Large intestine (tissue), 3 donors: ENCODE data around the gene C1orf141. TPM values are rescaled to one million over a fixed set of nuclear protein-coding genes. Genes with fewer than 3 reads are reported as not detected.
"Not testable (repeated sequence)": the region's sequence is repeated elsewhere in the genome, so short reads cannot be mapped to it uniquely, and the experiment has no call there.

ENCODE experiments used
- DNase-seq, 2 donors: peaks; one replicate each; pipeline versions ENCODE4 v3.0.0 to v3.0.0-alpha.2; 2013
- H3K27ac ChIP-seq: one replicate; pipeline ENCODE4 v1.5.1; 2013; ENCODE audit warnings: low read length
- H3K27me3 ChIP-seq: 2 replicates; pipeline ENCODE4 v1.6.1; 2013; ENCODE audit warnings: low read length; ENCODE audit not compliant: control insufficient read depth, insufficient read depth
- H3K36me3 ChIP-seq: 2 replicates; pipeline ENCODE4 v1.6.1; 2013; ENCODE audit warnings: low read length; ENCODE audit not compliant: control insufficient read depth, insufficient read depth
- H3K4me1 ChIP-seq: one replicate; pipeline ENCODE4 v1.6.1; 2013; ENCODE audit warnings: low read length; ENCODE audit not compliant: control insufficient read depth, insufficient read depth
- H3K4me3 ChIP-seq: one replicate; pipeline ENCODE4 v1.5.1; 2013; ENCODE audit warnings: low read length
- H3K9me3 ChIP-seq: one replicate; pipeline ENCODE4 v1.6.1; 2013; ENCODE audit warnings: mild to moderate bottlenecking, low read depth, low read length, moderate library complexity; ENCODE audit not compliant: control insufficient read depth
- WGBS: methylation state at CpG from one replicate; pipeline ENCODE4 v1.1.5; 2013; ENCODE audit warnings: low lambda C conversion rate; ENCODE audit not compliant: insufficient coverage; 5-methylcytosine and 5-hydroxymethylcytosine counted together
- polyA plus RNA-seq: library from polyadenylated mRNA; unstranded; fragments of 120-200 nt; gene quantifications from one replicate; pipeline ENCODE4 v1.2.1, GENCODE V29; 2013

Gene C1orf141
- polyA plus RNA-seq, 1 donor, result 0.22 TPM

GRCh38 chr1:67089685-67090208, 45.0 kb downstream of the C1orf141 start:
- Histone ChIP-seq H3K36me3 (no peaks in the 10 kb centered on the region), H3K4me1 (peaks cover 2% of the 10 kb centered on the region), H3K4me3 (no peak overlapping the region), H3K9me3 (no peaks in the 10 kb centered on the region), H3K27ac (no peak overlapping the region), H3K27me3 (no peaks in the 10 kb centered on the region)
- no CpG with 5 or more reads among the region's 1 CpG for WGBS
- no peak for DNase-seq

GRCh38 chr1:67088440-67088839, 46.3 kb downstream of the C1orf141 start:
- Histone ChIP-seq H3K9me3 (no peaks in the 10 kb centered on the region), H3K27ac (no peak overlapping the region), H3K36me3 (no peaks in the 10 kb centered on the region), H3K4me1 (no peaks in the 10 kb centered on the region), H3K4me3 (no peak overlapping the region), H3K27me3 (no peaks in the 10 kb centered on the region)
- DNase-seq, result no peak
- no CpG with 5 or more reads among the region's 1 CpG for WGBS

- H3K27ac ChIP-seq, result no peak overlapping the region
- DNase-seq, result no peak
- H3K4me3 ChIP-seq, result no peak overlapping the region
- no peaks in the 10 kb centered on the region for H3K36me3 ChIP-seq
- 50% methylated on average over 2 of the region's 2 CpGs for WGBS
- H3K27me3 ChIP-seq, result no peaks in the 10 kb centered on the region
- no peaks in the 10 kb centered on the region for H3K9me3 ChIP-seq
- no peaks in the 10 kb centered on the region for H3K4me1 ChIP-seq
Observed at GRCh38 chr1:67085326-67085725, 49.4 kb downstream of the C1orf141 start.

GRCh38 chr1:67084765-67085318, 49.9 kb downstream of the C1orf141 start:
- WGBS, result 78% methylated on average over 1 of the region's 9 CpGs
- Histone ChIP-seq H3K4me1 (no peaks in the 10 kb centered on the region), H3K27ac (no peak overlapping the region), H3K4me3 (no peak overlapping the region), H3K36me3 (no peaks in the 10 kb centered on the region), H3K27me3 (no peaks in the 10 kb centered on the region), H3K9me3 (no peaks in the 10 kb centered on the region)
- DNase-seq, result no peak

- Histone ChIP-seq H3K27ac (no peak overlapping the region), H3K4me3 (no peak overlapping the region), H3K36me3 (no peaks in the 10 kb centered on the region), H3K27me3 (no peaks in the 10 kb centered on the region), H3K9me3 (peaks cover under 1% of the 10 kb centered on the region), H3K4me1 (no peaks in the 10 kb centered on the region)
- 100% methylated on average over 2 of the region's 3 CpGs for WGBS
- no peak for DNase-seq
Observed at GRCh38 chr1:67078291-67078690, 56.5 kb downstream of the C1orf141 start.

GRCh38 chr1:67077593-67077992, 57.2 kb downstream of the C1orf141 start:
- DNase-seq, result no peak
- H3K4me1 ChIP-seq, result no peaks in the 10 kb centered on the region
- WGBS, result no CpG with 5 or more reads among the region's 1 CpG

GRCh38 chr1:67072749-67073148, 62.0 kb downstream of the C1orf141 start:
- no peak overlapping the region for H3K4me3 ChIP-seq
- DNase-seq, result no peak
- 100% methylated on average over 1 of the region's 1 CpG for WGBS
- H3K4me1 ChIP-seq, result no peaks in the 10 kb centered on the region
- peaks cover 6% of the 10 kb centered on the region for H3K9me3 ChIP-seq
- H3K27me3 ChIP-seq, result no peaks in the 10 kb centered on the region
- no peak overlapping the region for H3K27ac ChIP-seq
- H3K36me3 ChIP-seq, result no peaks in the 10 kb centered on the region

More at GRCh38 chr1:67077593-67077992, 57.2 kb downstream of the C1orf141 start:
- H3K4me3 ChIP-seq, result no peak overlapping the region
- no peak overlapping the region for H3K27ac ChIP-seq
- H3K9me3 ChIP-seq, result peaks cover 4% of the 10 kb centered on the region
- no peaks in the 10 kb centered on the region for H3K36me3 ChIP-seq
- H3K27me3 ChIP-seq, result no peaks in the 10 kb centered on the region

- not testable (repeated sequence) for H3K36me3 ChIP-seq, H3K27me3 ChIP-seq, DNase-seq, H3K9me3 ChIP-seq, H3K27ac ChIP-seq, H3K4me1 ChIP-seq, H3K4me3 ChIP-seq
- no CpG with 5 or more reads among the region's 3 CpGs for WGBS
Observed at GRCh38 chr1:67067655-67068054, 67.1 kb downstream of the C1orf141 start.

- Histone ChIP-seq H3K4me3 (no peak overlapping the region), H3K27ac (no peak overlapping the region), H3K4me1 (no peaks in the 10 kb centered on the region), H3K36me3 (no peaks in the 10 kb centered on the region), H3K27me3 (no peaks in the 10 kb centered on the region), H3K9me3 (peaks cover 1% of the 10 kb centered on the region)
- DNase-seq, result no peak
- 100% methylated on average over 1 of the region's 1 CpG for WGBS
Observed at GRCh38 chr1:67062412-67062811, 72.4 kb downstream of the C1orf141 start.

GRCh38 chr1:67061266-67061665, 73.5 kb downstream of the C1orf141 start:
- Histone ChIP-seq H3K4me3 (no peak overlapping the region), H3K36me3 (no peaks in the 10 kb centered on the region)
- WGBS, result no CpG with 5 or more reads among the region's 2 CpGs

GRCh38 chr1:67060811-67061218, 74.0 kb downstream of the C1orf141 start:
- H3K36me3 ChIP-seq, result no peaks in the 10 kb centered on the region
- no CpG with 5 or more reads among the region's 2 CpGs for WGBS
- H3K27me3 ChIP-seq, result no peaks in the 10 kb centered on the region
- no peaks in the 10 kb centered on the region for H3K4me1 ChIP-seq
- peak in 1 of 2 donors; percentile 14 for DNase-seq
- H3K4me3 ChIP-seq, result no peak overlapping the region
- H3K27ac ChIP-seq, result no peak overlapping the region
- H3K9me3 ChIP-seq, result no peaks in the 10 kb centered on the region

More at GRCh38 chr1:67061266-67061665, 73.5 kb downstream of the C1orf141 start:
- no peak for DNase-seq
- Histone ChIP-seq H3K9me3 (no peaks in the 10 kb centered on the region), H3K27ac (no peak overlapping the region), H3K27me3 (no peaks in the 10 kb centered on the region), H3K4me1 (no peaks in the 10 kb centered on the region)
